ENCODE measurements around the gene FZD10. TPM values are rescaled to one million over a fixed set of nuclear protein-coding genes. Genes with fewer than 3 reads are reported as not detected.

Gene FZD10
- total and polyA plus RNA-seq, 2 of the 8 experiments (the other 6 are each of a cell fraction or from before 2014, with no cell fraction given): 0.11 to 0.60 TPM

- H3K4me2 ChIP-seq (ENCODE audit: insufficient read depth in 1 of 2, low read depth in 2 of 2, low read length in 2 of 2): no peak overlapping the region
- no peak overlapping the region for H3K9ac ChIP-seq (replicated peaks in 1 of 4; ENCODE audit: extremely low read depth in 1 of 4, low read depth in 3 of 4, low read length in 3 of 4)
- H3K14ac ChIP-seq (ENCODE audit: insufficient read length): no peak overlapping the region
- ChIA-PET CTCF (ENCODE audit: partially characterized antibody) (interaction anchor here (0.6 to 1.2 kb wide), 4 partner anchors 23 to 166 kb away, joined by 3 to 5 read pairs (median 4); no protein-coding TSS in a partner anchor), POLR2A (ENCODE audit: partially characterized antibody) (interaction anchor here (1.0 kb wide), 1 partner anchor 10 kb away, joined by 3 read pairs; no protein-coding TSS in a partner anchor)
- H4K91ac ChIP-seq (replicated peaks; ENCODE audit: insufficient read length, low read length): no peak overlapping the region
- no peak overlapping the region for H2BK5ac ChIP-seq (ENCODE audit: low read depth, low read length)
- no peak overlapping the region for H3K23ac ChIP-seq (ENCODE audit: insufficient read length)
- no peaks in the 10 kb centered on the region; the same call in 1 of the 2 replicates for H3K79me1 ChIP-seq (ENCODE audit: low read depth, low read length)
- peaks cover 0 to 8% (median 4%) of the 10 kb centered on the region in 4 experiments; a peak in 5 of 7 replicates for H3K4me1 ChIP-seq (replicated peaks in 1 of 4; ENCODE audit: control insufficient read depth in 3 of 4, insufficient read depth in 4 of 4, low read length in 3 of 4)
- H3K27me3 ChIP-seq (replicated peaks in 1 of 4; ENCODE audit: control insufficient read depth in 3 of 4, extremely low read depth in 1 of 4, insufficient read depth in 3 of 4, low read length in 3 of 4): peaks cover 42 to 69% (median 65%) of the 10 kb centered on the region in 4 experiments
- no peak overlapping the region for H4K5ac ChIP-seq (ENCODE audit: insufficient read length, low read depth, low read length)
- H4K8ac ChIP-seq (ENCODE audit: extremely low read depth, insufficient read depth, low read length): no peak overlapping the region
- no peak overlapping the region for H3K18ac ChIP-seq (ENCODE audit: extremely low read depth, low read length)
- no peak for DNase-seq (ENCODE audit: low read depth in 1 of 2, low spot score in 2 of 2)
- H2BK120ac ChIP-seq (replicated peaks; ENCODE audit: low read depth, low read length): no peak overlapping the region
- no peak overlapping the region for H3K4ac ChIP-seq (replicated peaks; ENCODE audit: insufficient read length, low read depth, low read length)
- no peak overlapping the region for H3K4me3 ChIP-seq (ENCODE audit: extremely low read depth in 1 of 4, insufficient read depth in 2 of 4, low read depth in 3 of 4, low read length in 4 of 4)
- 67% methylated on average over 6 of the region's 6 CpGs; no CpG with 5 or more reads in 1 of the 2 experiments for WGBS, 2 experiments (ENCODE audit: extremely low coverage in 1 of 2, insufficient coverage in 1 of 2, insufficient read length in 1 of 2, insufficient replicate concordance in 2 of 2, low coverage in 1 of 2, low lambda C conversion rate in 2 of 2, missing lambda C conversion rate in 1 of 2)
- H3K9me3 ChIP-seq (ENCODE audit: insufficient read depth in 2 of 2, low read depth in 1 of 2, low read length in 1 of 2): no peaks in the 10 kb centered on the region
- no peaks in the 10 kb centered on the region for H3K36me3 ChIP-seq (ENCODE audit: control insufficient read depth in 2 of 4, insufficient read depth in 4 of 4, low read length in 3 of 4)
- H2BK12ac ChIP-seq (ENCODE audit: low read depth, low read length): no peak overlapping the region
- H3K56ac ChIP-seq (replicated peaks; ENCODE audit: insufficient read length, low read depth, low read length): no peak overlapping the region
- H3K27ac ChIP-seq (ENCODE audit: low read depth, low read length): no peak overlapping the region
- peaks cover 12 to 16% of the 10 kb centered on the region in 2 experiments for H4K20me1 ChIP-seq (replicated peaks in 1 of 2; ENCODE audit: control insufficient read depth in 1 of 2, insufficient read depth in 2 of 2, low read length in 2 of 2)
- no peaks in the 10 kb centered on the region for H3K79me2 ChIP-seq (ENCODE audit: control insufficient read depth in 1 of 2, insufficient read depth in 2 of 2, low read length in 2 of 2)
- H2AFZ ChIP-seq (ENCODE audit: low read length): no peak overlapping the region
- H2BK20ac ChIP-seq (ENCODE audit: low read length): no peak overlapping the region
- H3K23me2 ChIP-seq (ENCODE audit: low read depth, low read length): no peaks in the 10 kb centered on the region
- no peak overlapping the region for H2AK5ac ChIP-seq (ENCODE audit: low read depth, low read length)
- H2BK15ac ChIP-seq (ENCODE audit: low read length): no peak overlapping the region
- no peak for FAIRE-seq
- no peak for TF ChIP-seq EGR1 (IDR thresholded peaks at IDR 0.05; ENCODE audit: borderline replicate concordance, low read depth, low read length)
- TF ChIP-seq KDM1A (IDR thresholded peaks at IDR 0.05; ENCODE audit: borderline replicate concordance, low read length): no peak
- no peak for TF ChIP-seq BACH1 (IDR thresholded peaks at IDR 0.05; ENCODE audit: low read length)
- no peak for TF ChIP-seq SIN3A (conservative IDR thresholded peaks at IDR 0.05 in 1 of 2, IDR thresholded peaks at IDR 0.05 in 1 of 2; ENCODE audit: low read depth in 1 of 2, low read length in 2 of 2)
- TF ChIP-seq SAP30 (IDR thresholded peaks at IDR 0.05; ENCODE audit: insufficient read depth, insufficient replicate concordance, low read length): no peak
- no peak for TF ChIP-seq POLR2AphosphoS5 (IDR thresholded peaks at IDR 0.05; ENCODE audit: low read depth, low read length)
- TF ChIP-seq POU5F1 (IDR thresholded peaks at IDR 0.05; ENCODE audit: low read depth, low read length): no peak
- no peak for TF ChIP-seq NANOG (IDR thresholded peaks at IDR 0.05; ENCODE audit: insufficient read depth, low read depth, low read length, poor library complexity, severe bottlenecking)
- no peak for TF ChIP-seq SIRT6 (IDR thresholded peaks at IDR 0.05; ENCODE audit: low read length)
- no peak for TF ChIP-seq NRF1 (IDR thresholded peaks at IDR 0.05; ENCODE audit: low read depth, low read length)
- no peak for TF ChIP-seq CBX8 (IDR thresholded peaks at IDR 0.05; ENCODE audit: borderline replicate concordance, low read depth, low read length)
- no peak for TF ChIP-seq TCF12 (IDR thresholded peaks at IDR 0.05; ENCODE audit: low read depth, low read length)
- TF ChIP-seq RBBP5 (IDR thresholded peaks at IDR 0.05; ENCODE audit: borderline replicate concordance, low read depth, low read length): no peak
- TF ChIP-seq SP1 (IDR thresholded peaks at IDR 0.05; ENCODE audit: low read depth, low read length): no peak
- no peak for TF ChIP-seq PHF8 (conservative IDR thresholded peaks at IDR 0.05; ENCODE audit: low read depth, low read length)
These were observed 7.0 kb downstream of the FZD10 start for GRCh38 chr12:130169256-130169655.
